HCT116 (cell line): ENCODE data around the gene NECTIN3. TPM values are rescaled to one million over a fixed set of nuclear protein-coding genes. Genes with fewer than 3 reads are reported as not detected.

Experiments used
- ATAC-seq: fragments of 200-7000 bp; cut with Tn5 transposase; 2 replicates; pipeline ENCODE4 v1.9.1; 2020; ENCODE audit warnings: mild to moderate bottlenecking, moderate library complexity
- BruUV-seq: library from RNA; stranded (reverse); fragments of 400-500 nt; replicated peaks from 2 replicates; lab custom pipeline; 2021; lab: Mats Ljungman, UMichigan
- CTCF ChIA-PET: fragments of 300-600 bp; sonication (Branson Sonifier 250); formaldehyde crosslinking; loops from one replicate; lab custom pipeline; 2021; ENCODE audit warnings: antibody characterized with exemption; lab: Charles Lee
- POLR2A ChIA-PET: fragments of 300-600, 350-600 bp; sonication (Branson Sonifier 250); formaldehyde crosslinking; loops from one replicate; lab custom pipeline; 2021; ENCODE audit warnings: antibody characterized with exemption; lab: Charles Lee
- RAD21 ChIA-PET, 2 experiments: fragments of 300-600 bp; sonication (Branson Sonifier 250); formaldehyde crosslinking; loops; one replicate each; lab custom pipeline; 2023; ENCODE audit warnings: low total read pairs in 2 of 2; ENCODE audit not compliant: uncharacterized antibody in 2 of 2, unreplicated experiment in 2 of 2, low non-redundant PET in 1 of 2; lab: Charles Lee
- DNase-seq: peaks from one replicate; pipeline ENCODE4 v3.0.0-alpha.2; 2010; ENCODE audit warnings: low read depth, low spot score
- H2AFZ ChIP-seq: fragments of 200-600 bp; shearing (Covaris generic), sonication (generic); 2 replicates; pipeline ENCODE4 v1.6.1; 2017; ENCODE audit warnings: low read depth, mixed run types, mixed read lengths, antibody characterized with exemption, low read length; ENCODE audit not compliant: poor library complexity, severe bottlenecking
- H3K27ac ChIP-seq: 2 replicates; pipeline ENCODE4 v1.5.1; 2012; ENCODE audit warnings: low read depth, low read length
- H3K27me3 ChIP-seq: fragments of 200-600 bp; sonication (generic); 2 replicates; pipeline ENCODE4 v1.6.1; 2016; ENCODE audit warnings: mixed run types, low read length, mixed read lengths; ENCODE audit not compliant: insufficient read depth
- H3K36me3 ChIP-seq, 2 experiments: fragments of 200-500 bp in 1 of 2; fragments of 200-600 bp in 1 of 2; sonication (Bioruptor generic) in 1 of 2; sonication (generic) in 1 of 2; 2 replicates each; pipeline versions ENCODE4 v1.5.1 to v1.6.1; 2014 to 2016; ENCODE audit warnings: low read length in 2 of 2, inconsistent platforms in 1 of 2, mixed read lengths in 1 of 2, mixed run types in 1 of 2; ENCODE audit not compliant: insufficient read depth in 2 of 2, control insufficient read depth in 1 of 2
- H3K4me1 ChIP-seq, 2 experiments: fragments of 200-600 bp in 1 of 2; sonication (generic) in 1 of 2; 2 replicates each; pipeline versions ENCODE4 v1.5.1 to v1.6.1; 2012 to 2017; ENCODE audit warnings: low read length in 2 of 2, inconsistent platforms in 1 of 2, mild to moderate bottlenecking in 1 of 2, mixed read lengths in 1 of 2, mixed run types in 1 of 2, moderate library complexity in 1 of 2; ENCODE audit not compliant: insufficient read depth in 2 of 2, control insufficient read depth in 1 of 2
- H3K4me2 ChIP-seq: fragments of 200-600 bp; sonication (generic); 2 replicates; pipeline ENCODE4 v1.6.1; 2017; ENCODE audit warnings: mixed run types, low read length, mixed read lengths
- H3K4me3 ChIP-seq, 2 experiments: fragments of 200-600 bp in 1 of 2; sonication (generic) in 1 of 2; replicated peaks in 1 of 2; 2 replicates each; pipeline ENCODE4 v1.5.1; 2011 to 2016; ENCODE audit warnings: low read length in 2 of 2, control low read depth in 1 of 2, low read depth in 1 of 2, mild to moderate bottlenecking in 1 of 2, mixed read lengths in 1 of 2, mixed run types in 1 of 2
- H3K79me2 ChIP-seq: fragments of 200-600 bp; sonication (generic); 2 replicates; pipeline ENCODE4 v1.6.1; 2017; ENCODE audit warnings: mild to moderate bottlenecking, mixed run types, low read length, moderate library complexity, mixed read lengths; ENCODE audit not compliant: insufficient read depth
- H3K9ac ChIP-seq: fragments of 200-600 bp; sonication (generic); 2 replicates; pipeline ENCODE4 v1.6.1; 2016; ENCODE audit warnings: low read length, mixed read lengths
- H3K9me2 ChIP-seq: fragments of 200-600 bp; sonication (generic), shearing (Covaris generic); 2 replicates; pipeline ENCODE4 v1.6.1; 2017; ENCODE audit warnings: mixed run types, mild to moderate bottlenecking, moderate library complexity; ENCODE audit not compliant: insufficient read depth
- H3K9me3 ChIP-seq, 2 experiments: fragments of 200-500 bp in 1 of 2; fragments of 200-600 bp in 1 of 2; sonication (Bioruptor generic) in 1 of 2; sonication (generic) in 1 of 2; 2 replicates each; pipeline ENCODE4 v1.6.1; 2014 to 2017; ENCODE audit warnings: low read length in 2 of 2, mixed read lengths in 2 of 2, inconsistent platforms in 1 of 2, low read depth in 1 of 2, mild to moderate bottlenecking in 1 of 2, mixed run types in 1 of 2, moderate library complexity in 1 of 2; ENCODE audit not compliant: control insufficient read depth in 1 of 2, insufficient read depth in 1 of 2
- H4K20me1 ChIP-seq: fragments of 200-600 bp; sonication (generic), shearing (Covaris generic); 2 replicates; pipeline ENCODE4 v1.6.1; 2017; ENCODE audit warnings: mixed run types, mild to moderate bottlenecking, moderate library complexity; ENCODE audit not compliant: insufficient read depth
- CBX3 ChIP-seq: IDR thresholded peaks from 2 replicates; pipeline ENCODE4 v1.6.1; 2012; ENCODE audit warnings: low read depth
- EGR1 ChIP-seq: IDR thresholded peaks from 2 replicates; pipeline ENCODE4 v1.6.1; 2012; ENCODE audit warnings: low read depth
- ELF1 ChIP-seq: IDR thresholded peaks from 2 replicates; pipeline ENCODE4 v1.6.1; 2012; ENCODE audit warnings: low read depth, borderline replicate concordance
- EZH2 ChIP-seq: fragments of 200-600 bp; sonication (generic); IDR thresholded peaks from 2 replicates; pipeline ENCODE4 v1.6.1; 2017; ENCODE audit warnings: antibody characterized with exemption, mixed run types
- POLR2A ChIP-seq: IDR thresholded peaks from 2 replicates; pipeline ENCODE4 v1.7.0; 2011; ENCODE audit warnings: borderline replicate concordance; ENCODE audit not compliant: insufficient read depth, insufficient read length; ENCODE audit errors: extremely low read depth
- RAD21 ChIP-seq: IDR thresholded peaks from 2 replicates; pipeline ENCODE4 v1.6.1; 2012; ENCODE audit warnings: low read depth, mild to moderate bottlenecking
- SRF ChIP-seq: IDR thresholded peaks from 2 replicates; pipeline ENCODE4 v1.6.1; 2012; ENCODE audit warnings: low read depth
- TCF7L2 ChIP-seq: IDR thresholded peaks from 2 replicates; pipeline ENCODE4 v1.7.0; 2011; ENCODE audit warnings: borderline replicate concordance, inconsistent platforms; ENCODE audit not compliant: insufficient read depth, insufficient read length; ENCODE audit errors: extremely low read depth
- YY1 ChIP-seq: IDR thresholded peaks from 2 replicates; pipeline ENCODE4 v1.6.1; 2011; ENCODE audit warnings: low read length, low read depth, moderate library complexity, mild to moderate bottlenecking; ENCODE audit not compliant: insufficient replicate concordance; ENCODE audit errors: extremely low read depth
- ZBTB33 ChIP-seq: IDR thresholded peaks from 2 replicates; pipeline ENCODE4 v1.6.1; 2011; ENCODE audit warnings: mild to moderate bottlenecking, low read length, moderate library complexity; ENCODE audit not compliant: insufficient replicate concordance; ENCODE audit errors: extremely low read depth
- ZFX ChIP-seq: fragments of 450-650 bp; IDR thresholded peaks from 2 replicates; pipeline ENCODE4 v1.6.1; 2017
- ZNF274 ChIP-seq: fragments of 200-500 bp; sonication (Bioruptor generic); IDR thresholded peaks from 2 replicates; pipeline ENCODE4 v1.6.1; 2014; ENCODE audit warnings: mild to moderate bottlenecking, low read depth, low read length, inconsistent platforms
- intact Hi-C: fragments of 100-400 bp; cut with micrococcal nuclease; formaldehyde crosslinking; loops from 2 replicates; pipeline ENCODE4 v1.10.0; 2022
- total RNA-seq: library from RNA; stranded (reverse); gene quantifications from one replicate; pipeline ENCODE4 v1.2.1, GENCODE V29; 2021; ENCODE audit not compliant: unreplicated experiment
- TF ChIP-seq, protein P1 (sequence below): IDR thresholded peaks from 2 replicates; pipeline ENCODE4 v1.6.1; 2012; ENCODE audit warnings: low read depth

NECTIN3 gene
- total RNA-seq, 1 experiment from 2014 or later: 93.6 TPM

- no TSS peak for BruUV-seq
Measured at GRCh38 chr3:111047042-111047441, 24.6 kb upstream of the NECTIN3 start.

More at GRCh38 chr3:111047042-111047441, 24.6 kb upstream of the NECTIN3 start:
- CTCF ChIA-PET: no interaction called here
- Histone ChIP-seq H3K4me2 (no peak overlapping the region), H3K79me2 (no peaks in the 10 kb centered on the region), H3K9me2 (no peaks in the 10 kb centered on the region), H3K4me1 (no peaks in the 10 kb centered on the region), H3K9me3 (no peaks in the 10 kb centered on the region), H2AFZ (no peak overlapping the region), H3K36me3 (no peaks in the 10 kb centered on the region), H3K27me3 (no peaks in the 10 kb centered on the region), H3K4me3 (no peak overlapping the region), H3K9ac (no peak overlapping the region), H3K27ac (no peak overlapping the region), H4K20me1 (no peaks in the 10 kb centered on the region)
- no peak for DNase-seq
- no peak for ATAC-seq
- POLR2A ChIA-PET: no interaction called here
- RAD21 ChIA-PET: no interaction called here
- intact Hi-C loops: no loop called here
- no peak for TF ChIP-seq ZNF274
- TF ChIP-seq ZBTB33: no peak
- TF ChIP-seq, protein P1, sequence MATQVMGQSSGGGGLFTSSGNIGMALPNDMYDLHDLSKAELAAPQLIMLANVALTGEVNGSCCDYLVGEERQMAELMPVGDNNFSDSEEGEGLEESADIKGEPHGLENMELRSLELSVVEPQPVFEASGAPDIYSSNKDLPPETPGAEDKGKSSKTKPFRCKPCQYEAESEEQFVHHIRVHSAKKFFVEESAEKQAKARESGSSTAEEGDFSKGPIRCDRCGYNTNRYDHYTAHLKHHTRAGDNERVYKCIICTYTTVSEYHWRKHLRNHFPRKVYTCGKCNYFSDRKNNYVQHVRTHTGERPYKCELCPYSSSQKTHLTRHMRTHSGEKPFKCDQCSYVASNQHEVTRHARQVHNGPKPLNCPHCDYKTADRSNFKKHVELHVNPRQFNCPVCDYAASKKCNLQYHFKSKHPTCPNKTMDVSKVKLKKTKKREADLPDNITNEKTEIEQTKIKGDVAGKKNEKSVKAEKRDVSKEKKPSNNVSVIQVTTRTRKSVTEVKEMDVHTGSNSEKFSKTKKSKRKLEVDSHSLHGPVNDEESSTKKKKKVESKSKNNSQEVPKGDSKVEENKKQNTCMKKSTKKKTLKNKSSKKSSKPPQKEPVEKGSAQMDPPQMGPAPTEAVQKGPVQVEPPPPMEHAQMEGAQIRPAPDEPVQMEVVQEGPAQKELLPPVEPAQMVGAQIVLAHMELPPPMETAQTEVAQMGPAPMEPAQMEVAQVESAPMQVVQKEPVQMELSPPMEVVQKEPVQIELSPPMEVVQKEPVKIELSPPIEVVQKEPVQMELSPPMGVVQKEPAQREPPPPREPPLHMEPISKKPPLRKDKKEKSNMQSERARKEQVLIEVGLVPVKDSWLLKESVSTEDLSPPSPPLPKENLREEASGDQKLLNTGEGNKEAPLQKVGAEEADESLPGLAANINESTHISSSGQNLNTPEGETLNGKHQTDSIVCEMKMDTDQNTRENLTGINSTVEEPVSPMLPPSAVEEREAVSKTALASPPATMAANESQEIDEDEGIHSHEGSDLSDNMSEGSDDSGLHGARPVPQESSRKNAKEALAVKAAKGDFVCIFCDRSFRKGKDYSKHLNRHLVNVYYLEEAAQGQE: no peak
- TF ChIP-seq YY1: no peak
- no peak for TF ChIP-seq CBX3
- no peak for TF ChIP-seq POLR2A
- no peak for TF ChIP-seq ZFX
- TF ChIP-seq SRF: no peak
- no peak for TF ChIP-seq ELF1
- no peak for TF ChIP-seq EZH2
- no peak for TF ChIP-seq EGR1
- no peak for TF ChIP-seq RAD21
- no peak for TF ChIP-seq TCF7L2
